ENCODE data around the gene FBXL12.

DNA sequence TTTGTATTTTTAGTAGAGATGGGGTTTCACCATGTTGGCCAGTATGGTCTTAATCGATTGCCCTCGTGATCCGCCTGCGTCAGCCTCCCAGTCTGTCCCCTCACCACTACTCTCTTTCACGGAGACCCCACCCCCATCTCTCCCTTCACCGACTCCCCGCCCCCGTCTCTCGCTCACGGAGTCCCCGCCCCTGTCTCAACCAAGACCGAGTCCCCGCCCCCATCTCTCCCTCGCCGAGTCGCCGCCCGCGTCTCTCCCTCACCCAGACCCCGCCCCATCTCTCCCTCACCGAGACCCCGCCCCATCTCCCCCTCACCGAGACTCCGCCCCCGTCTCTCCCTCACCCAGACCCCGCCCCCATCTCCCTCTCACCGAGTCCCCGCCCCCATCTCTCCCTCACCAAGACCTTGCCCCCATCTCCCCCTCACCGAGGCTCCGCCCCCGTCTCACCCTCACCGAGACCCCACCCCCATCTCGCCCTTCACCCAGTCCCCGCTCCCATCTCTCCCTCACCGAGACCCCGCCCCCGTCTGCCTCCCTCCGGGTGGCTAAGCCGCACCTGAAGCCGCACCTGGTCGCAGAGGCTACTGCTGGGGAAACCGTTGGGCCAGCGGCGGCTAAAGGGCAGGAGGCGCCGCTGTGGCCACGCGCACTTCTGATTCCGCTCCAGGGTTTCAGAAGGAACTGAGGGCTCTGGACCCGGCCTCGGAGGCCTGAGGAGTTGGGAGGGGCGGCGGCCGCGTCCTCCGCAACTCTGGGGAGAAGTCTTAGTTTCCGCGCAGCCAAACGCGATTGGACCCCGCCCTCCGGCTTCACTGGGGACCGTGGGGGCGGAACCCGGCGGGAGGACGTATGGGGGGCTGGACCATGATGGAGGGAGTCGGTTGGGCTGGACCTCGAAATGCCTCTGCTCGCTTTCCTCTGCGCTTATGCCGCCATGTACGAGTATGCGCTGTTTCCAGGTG lies 33.2 kb downstream of the FBXL12 start:
- TF ChIP-seq, protein P1, sequence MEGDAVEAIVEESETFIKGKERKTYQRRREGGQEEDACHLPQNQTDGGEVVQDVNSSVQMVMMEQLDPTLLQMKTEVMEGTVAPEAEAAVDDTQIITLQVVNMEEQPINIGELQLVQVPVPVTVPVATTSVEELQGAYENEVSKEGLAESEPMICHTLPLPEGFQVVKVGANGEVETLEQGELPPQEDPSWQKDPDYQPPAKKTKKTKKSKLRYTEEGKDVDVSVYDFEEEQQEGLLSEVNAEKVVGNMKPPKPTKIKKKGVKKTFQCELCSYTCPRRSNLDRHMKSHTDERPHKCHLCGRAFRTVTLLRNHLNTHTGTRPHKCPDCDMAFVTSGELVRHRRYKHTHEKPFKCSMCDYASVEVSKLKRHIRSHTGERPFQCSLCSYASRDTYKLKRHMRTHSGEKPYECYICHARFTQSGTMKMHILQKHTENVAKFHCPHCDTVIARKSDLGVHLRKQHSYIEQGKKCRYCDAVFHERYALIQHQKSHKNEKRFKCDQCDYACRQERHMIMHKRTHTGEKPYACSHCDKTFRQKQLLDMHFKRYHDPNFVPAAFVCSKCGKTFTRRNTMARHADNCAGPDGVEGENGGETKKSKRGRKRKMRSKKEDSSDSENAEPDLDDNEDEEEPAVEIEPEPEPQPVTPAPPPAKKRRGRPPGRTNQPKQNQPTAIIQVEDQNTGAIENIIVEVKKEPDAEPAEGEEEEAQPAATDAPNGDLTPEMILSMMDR (IDR thresholded peaks at IDR 0.05): no peak
- peak; percentile 72 to 91 (median 90) for TF ChIP-seq POLR2A (IDR thresholded peaks at IDR 0.05)

Data from body of pancreas (tissue), 4 donors.